Measurements from ENCODE around the gene PCIF1.
A peak's percentile ranks its signal among the peaks of the same experiment; 100 is the strongest.

PCIF1 gene

GRCh38 chr20:45959126-45959525 is 24.6 kb downstream of the PCIF1 start:
- H3K4ac ChIP-seq (ENCODE audit: low read length), result no peak overlapping the region
- no peak overlapping the region for H3K4me3 ChIP-seq (ENCODE audit: low read length in 2 of 2)
- no peak overlapping the region for H3K27ac ChIP-seq (replicated peaks; ENCODE audit: low read length)
- no peak overlapping the region for H3K14ac ChIP-seq (ENCODE audit: low read length)
- H4K91ac ChIP-seq (ENCODE audit: low read depth, low read length, poor library complexity), result no peak overlapping the region
- WGBS, 2 donors (ENCODE audit: extremely low coverage in 2 of 2, insufficient read length in 2 of 2, insufficient replicate concordance in 1 of 2), result no CpG with 5 or more reads among the region's 16 CpGs
- no peak overlapping the region for H2AK5ac ChIP-seq (ENCODE audit: low read depth, low read length)
- H2BK15ac ChIP-seq (ENCODE audit: low read length), result no peak overlapping the region
- no peak overlapping the region for H3K9ac ChIP-seq (ENCODE audit: low read depth, low read length, poor library complexity)
- no peak overlapping the region for H2BK5ac ChIP-seq (ENCODE audit: low read length)
- no peak overlapping the region for H3K4me2 ChIP-seq (ENCODE audit: insufficient read depth, low read length, poor library complexity, severe bottlenecking)
- no peaks in the 10 kb centered on the region for H3K27me3 ChIP-seq (ENCODE audit: control insufficient read depth in 3 of 3, insufficient read depth in 3 of 3, low read depth in 1 of 3, low read length in 3 of 3)
- no peaks in the 10 kb centered on the region for H3K79me1 ChIP-seq (ENCODE audit: low read depth, low read length)
- H3K23ac ChIP-seq (ENCODE audit: low read depth, low read length, poor library complexity), result peak overlapping the region; percentile 23
- no peak overlapping the region for H2BK120ac ChIP-seq (ENCODE audit: low read depth, low read length)
- no peak overlapping the region for H3K18ac ChIP-seq (ENCODE audit: low read length)
- no peaks in the 10 kb centered on the region for H3K4me1 ChIP-seq (ENCODE audit: control insufficient read depth in 2 of 2, insufficient read depth in 1 of 2, low read depth in 1 of 2, low read length in 2 of 2)
- H3K36me3 ChIP-seq (replicated peaks in 1 of 2; ENCODE audit: control insufficient read depth in 2 of 2, insufficient read depth in 2 of 2, low read length in 2 of 2), result peaks cover 48 to 78% of the 10 kb centered on the region in 2 donors
- H2AFZ ChIP-seq (ENCODE audit: low read length), result no peak overlapping the region
- DNase-seq (ENCODE audit: low spot score), result no peak
- H3K9me3 ChIP-seq (replicated peaks in 1 of 2; ENCODE audit: control insufficient read depth in 2 of 2, insufficient read depth in 1 of 2, low read depth in 1 of 2, low read length in 2 of 2), result peaks cover 0 to 2% of the 10 kb centered on the region in 2 donors
- H4K8ac ChIP-seq (ENCODE audit: low read depth, low read length), result no peak overlapping the region
- H2BK12ac ChIP-seq (ENCODE audit: low read length), result no peak overlapping the region

- Histone ChIP-seq H2BK5ac (ENCODE audit: low read length) (no peak overlapping the region), H3K4me3 (ENCODE audit: low read length in 2 of 2) (no peak overlapping the region), H4K8ac (ENCODE audit: low read depth, low read length) (no peak overlapping the region), H3K4me2 (ENCODE audit: insufficient read depth, low read length, poor library complexity, severe bottlenecking) (no peak overlapping the region), H3K79me1 (ENCODE audit: low read depth, low read length) (no peaks in the 10 kb centered on the region), H3K23ac (ENCODE audit: low read depth, low read length, poor library complexity) (no peak overlapping the region), H3K9ac (ENCODE audit: low read depth, low read length, poor library complexity) (peak overlapping the region; percentile 4), H3K14ac (ENCODE audit: low read length) (no peak overlapping the region), H2AK5ac (ENCODE audit: low read depth, low read length) (no peak overlapping the region), H3K18ac (ENCODE audit: low read length) (no peak overlapping the region), H2BK120ac (ENCODE audit: low read depth, low read length) (no peak overlapping the region), H2BK15ac (ENCODE audit: low read length) (no peak overlapping the region), H3K4me1 (ENCODE audit: control insufficient read depth in 2 of 2, insufficient read depth in 1 of 2, low read depth in 1 of 2, low read length in 2 of 2) (no peaks in the 10 kb centered on the region), H3K9me3 (replicated peaks in 1 of 2; ENCODE audit: control insufficient read depth in 2 of 2, insufficient read depth in 1 of 2, low read depth in 1 of 2, low read length in 2 of 2) (peaks cover 0 to 2% of the 10 kb centered on the region in 2 donors), H3K4ac (ENCODE audit: low read length) (no peak overlapping the region), H3K27ac (replicated peaks; ENCODE audit: low read length) (no peak overlapping the region), H2BK12ac (ENCODE audit: low read length) (no peak overlapping the region), H4K91ac (ENCODE audit: low read depth, low read length, poor library complexity) (no peak overlapping the region), H2AFZ (ENCODE audit: low read length) (no peak overlapping the region), H3K27me3 (ENCODE audit: control insufficient read depth in 3 of 3, insufficient read depth in 3 of 3, low read depth in 1 of 3, low read length in 3 of 3) (no peaks in the 10 kb centered on the region), H3K36me3 (replicated peaks in 1 of 2; ENCODE audit: control insufficient read depth in 2 of 2, insufficient read depth in 2 of 2, low read length in 2 of 2) (peaks cover 49 to 86% of the 10 kb centered on the region in 2 donors)
- no peak for DNase-seq (ENCODE audit: low spot score)
- no CpG with 5 or more reads among the region's 14 CpGs for WGBS, 2 donors (ENCODE audit: extremely low coverage in 2 of 2, insufficient read length in 2 of 2, insufficient replicate concordance in 1 of 2)
These were observed 25.6 kb downstream of the PCIF1 start for GRCh38 chr20:45959956-45960630.

GRCh38 chr20:45962031-45962755 is 27.7 kb downstream of the PCIF1 start:
- Histone ChIP-seq H3K27ac (replicated peaks; ENCODE audit: low read length) (no peak overlapping the region), H3K4me3 (ENCODE audit: low read length in 2 of 2) (peak overlapping the region in 1 of 2 donors; percentile 13), H3K23ac (ENCODE audit: low read depth, low read length, poor library complexity) (peak overlapping the region; percentile 31), H2BK15ac (ENCODE audit: low read length) (no peak overlapping the region), H3K14ac (ENCODE audit: low read length) (no peak overlapping the region), H3K79me1 (ENCODE audit: low read depth, low read length) (no peaks in the 10 kb centered on the region), H2BK5ac (ENCODE audit: low read length) (no peak overlapping the region), H4K8ac (ENCODE audit: low read depth, low read length) (no peak overlapping the region), H3K4ac (ENCODE audit: low read length) (no peak overlapping the region), H2AFZ (ENCODE audit: low read length) (no peak overlapping the region), H3K18ac (ENCODE audit: low read length) (no peak overlapping the region), H2AK5ac (ENCODE audit: low read depth, low read length) (no peak overlapping the region), H3K27me3 (ENCODE audit: control insufficient read depth in 3 of 3, insufficient read depth in 3 of 3, low read depth in 1 of 3, low read length in 3 of 3) (no peaks in the 10 kb centered on the region), H3K4me2 (ENCODE audit: insufficient read depth, low read length, poor library complexity, severe bottlenecking) (no peak overlapping the region), H4K91ac (ENCODE audit: low read depth, low read length, poor library complexity) (no peak overlapping the region), H3K9ac (ENCODE audit: low read depth, low read length, poor library complexity) (no peak overlapping the region), H3K4me1 (ENCODE audit: control insufficient read depth in 2 of 2, insufficient read depth in 1 of 2, low read depth in 1 of 2, low read length in 2 of 2) (no peaks in the 10 kb centered on the region), H3K36me3 (replicated peaks in 1 of 2; ENCODE audit: control insufficient read depth in 2 of 2, insufficient read depth in 2 of 2, low read length in 2 of 2) (peaks cover 57 to 90% of the 10 kb centered on the region in 2 donors), H3K9me3 (replicated peaks in 1 of 2; ENCODE audit: control insufficient read depth in 2 of 2, insufficient read depth in 1 of 2, low read depth in 1 of 2, low read length in 2 of 2) (peaks cover 0 to 2% of the 10 kb centered on the region in 2 donors), H2BK120ac (ENCODE audit: low read depth, low read length) (no peak overlapping the region), H2BK12ac (ENCODE audit: low read length) (peak overlapping the region; percentile 31)
- WGBS, 2 donors (ENCODE audit: extremely low coverage in 2 of 2, insufficient read length in 2 of 2, insufficient replicate concordance in 1 of 2), result no CpG with 5 or more reads among the region's 26 CpGs
- DNase-seq (ENCODE audit: low spot score), result no peak

All from neuronal stem cell (in vitro differentiated cells).